GM23338 (cell line): ENCODE measurements around the gene ERVK3-1. TPM values are rescaled to one million over a fixed set of nuclear protein-coding genes. Genes with fewer than 3 reads are reported as not detected.

Experiments
- ATAC-seq: fragments of 200-7000 bp; cut with Tn5 transposase; 3 replicates; pipeline ENCODE4 v1.9.1; 2020
- DNase-seq: peaks from one replicate; pipeline ENCODE4 v3.0.0-alpha.2; 2015; ENCODE audit warnings: low spot score
- H2AFZ ChIP-seq: fragments of 200-600 bp; sonication (generic); 2 replicates; pipeline ENCODE4 v1.8.0; 2016; ENCODE audit warnings: antibody characterized with exemption, mild to moderate bottlenecking, moderate library complexity
- H3F3A ChIP-seq: fragments of 200-600 bp; sonication (generic); replicated peaks from 2 replicates; pipeline ENCODE4 v1.8.0; 2017; ENCODE audit warnings: antibody characterized with exemption, mixed run types, low read depth
- H3K27ac ChIP-seq: fragments of 200-600 bp; sonication (generic); 2 replicates; pipeline ENCODE4 v1.6.1; 2016; ENCODE audit warnings: low read depth
- H3K27me3 ChIP-seq: fragments of 200-600 bp; sonication (generic); 2 replicates; pipeline ENCODE4 v1.8.0; 2016; ENCODE audit warnings: mild to moderate bottlenecking, mixed run types, moderate library complexity; ENCODE audit not compliant: insufficient read depth
- H3K36me3 ChIP-seq: fragments of 200-600 bp; sonication (generic); 2 replicates; pipeline ENCODE4 v1.8.0; 2016; ENCODE audit warnings: mild to moderate bottlenecking; ENCODE audit not compliant: insufficient read depth
- H3K4me1 ChIP-seq: fragments of 200-600 bp; sonication (generic); 2 replicates; pipeline ENCODE4 v1.8.0; 2016; ENCODE audit warnings: mild to moderate bottlenecking, moderate library complexity; ENCODE audit not compliant: insufficient read depth
- H3K4me2 ChIP-seq: fragments of 200-600 bp; sonication (generic); 2 replicates; pipeline ENCODE4 v1.7.1; 2017; ENCODE audit warnings: mixed run types
- H3K4me3 ChIP-seq: fragments of 200-600 bp; sonication (generic); 2 replicates; pipeline ENCODE4 v1.6.1; 2016; ENCODE audit warnings: mixed run types
- H3K79me2 ChIP-seq: fragments of 200-600 bp; sonication (generic); replicated peaks from 2 replicates; pipeline ENCODE4 v1.8.0; 2017; ENCODE audit warnings: mild to moderate bottlenecking; ENCODE audit not compliant: insufficient read depth
- H3K9me2 ChIP-seq: fragments of 200-600 bp; sonication (generic); 2 replicates; pipeline ENCODE4 v1.8.0; 2017; ENCODE audit not compliant: insufficient read depth
- H4K20me1 ChIP-seq: fragments of 200-600 bp; sonication (generic); replicated peaks from 2 replicates; pipeline ENCODE4 v1.8.0; 2017; ENCODE audit warnings: mild to moderate bottlenecking; ENCODE audit not compliant: insufficient read depth
- H3K27ac Mint-ChIP-seq: 2 replicates; pipeline ENCODE4 v1.8.0; 2020; ENCODE audit warnings: inconsistent platforms, mild to moderate bottlenecking, moderate library complexity, mixed read lengths
- H3K27me3 Mint-ChIP-seq: 3 replicates; pipeline ENCODE4 v1.8.0; 2022; ENCODE audit warnings: low read depth, mild to moderate bottlenecking, moderate library complexity, mixed read lengths, inconsistent platforms; ENCODE audit not compliant: insufficient read depth, poor library complexity
- H3K36me3 Mint-ChIP-seq: 3 replicates; pipeline ENCODE4 v1.8.0; 2021; ENCODE audit warnings: low read depth, mild to moderate bottlenecking, inconsistent platforms, moderate library complexity, mixed read lengths
- H3K4me1 Mint-ChIP-seq: 3 replicates; pipeline ENCODE4 v1.8.0; 2020; ENCODE audit warnings: mild to moderate bottlenecking, inconsistent platforms, mixed read lengths
- H3K4me3 Mint-ChIP-seq: 3 replicates; pipeline ENCODE4 v1.8.0; 2021; ENCODE audit warnings: moderate library complexity, mild to moderate bottlenecking, inconsistent platforms, mixed read lengths
- H3K9me3 Mint-ChIP-seq: 3 replicates; pipeline ENCODE4 v1.8.0; 2020; ENCODE audit warnings: moderate library complexity, mild to moderate bottlenecking, inconsistent platforms, mixed read lengths
- CREB1 ChIP-seq: fragments of 250-450 bp; sonication (Bioruptor Pico); IDR thresholded peaks from 2 replicates; pipeline ENCODE4 v1.5.0; 2020; ENCODE audit warnings: low read depth, mild to moderate bottlenecking, moderate library complexity
- POLR2AphosphoS5 ChIP-seq: IDR thresholded peaks from 2 replicates; pipeline ENCODE4 v1.6.1; 2016; ENCODE audit warnings: antibody characterized with exemption, low read depth
- polyA plus RNA-seq: library from polyadenylated mRNA; unstranded; fragments of >200 nt; fragmentation: Nextera tagmentation; extraction: Ambion mirVana; gene quantifications from 2 replicates; pipeline ENCODE4 v1.2.1, GENCODE V29; 2016
- total RNA-seq: library from RNA; depleted of rRNA; stranded (reverse); fragments of >200 nt; shearing (Covaris generic); gene quantifications from 2 replicates; pipeline ENCODE4 v1.2.3, GENCODE V29; 2014
- TF ChIP-seq, protein P1 (sequence below): fragments of 250-450 bp; sonication (Bioruptor Pico); IDR thresholded peaks from 2 replicates; pipeline ENCODE4 v1.5.0; 2020; ENCODE audit warnings: mild to moderate bottlenecking, moderate library complexity

Gene ERVK3-1
- total and polyA plus RNA-seq, 2 experiments from 2014 or later: 34.4 to 66.2 TPM

DNA sequence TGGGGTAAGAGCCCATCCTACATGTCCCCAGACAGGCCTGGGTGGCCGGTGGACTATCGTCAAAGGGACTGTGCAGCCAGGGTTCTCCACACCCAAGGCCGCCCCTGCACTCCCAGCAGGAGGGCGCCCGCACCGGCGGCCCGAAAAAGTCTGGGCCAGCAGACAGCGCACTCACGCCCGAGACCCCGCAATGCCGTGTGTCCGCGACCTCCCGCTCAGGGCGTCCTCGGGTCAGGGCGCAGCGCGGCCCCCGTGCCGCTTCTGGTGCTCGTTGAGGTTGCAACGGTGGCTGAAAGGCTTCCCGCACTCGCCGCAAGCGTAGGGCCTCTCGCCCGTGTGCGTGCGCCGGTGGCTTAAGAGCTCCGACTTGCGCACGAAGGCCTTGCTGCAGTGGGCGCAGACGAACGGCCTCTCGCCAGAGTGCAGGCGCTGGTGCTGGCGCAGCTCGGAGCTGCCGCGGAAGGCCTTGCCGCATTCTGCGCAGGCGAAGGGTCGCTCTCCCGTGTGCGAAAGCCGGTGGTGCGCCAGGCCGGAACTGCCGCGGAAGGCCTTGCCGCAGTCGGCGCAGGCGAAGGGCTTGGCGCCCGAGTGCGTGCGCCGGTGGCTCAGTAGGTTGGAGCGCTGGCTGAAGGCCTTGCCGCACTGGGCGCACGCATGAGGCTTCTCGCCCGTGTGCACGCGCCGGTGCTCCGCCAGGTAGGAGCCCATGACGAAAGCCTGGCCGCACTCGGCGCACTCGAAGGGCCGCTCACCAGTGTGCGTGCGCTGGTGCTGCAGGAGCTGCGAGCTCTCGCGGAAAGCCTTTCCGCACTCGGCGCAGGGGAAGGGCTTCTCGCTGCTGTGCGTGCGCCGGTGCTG lies 51.0 kb downstream of the ERVK3-1 start:
- peak overlapping the region; percentile 90 for H2AFZ ChIP-seq
- no peak overlapping the region for H3K27ac ChIP-seq
- H3K27ac Mint-ChIP-seq: no peak overlapping the region
- H3K79me2 ChIP-seq: no peaks in the 10 kb centered on the region
- no peaks in the 10 kb centered on the region for H3K36me3 ChIP-seq
- H3K36me3 Mint-ChIP-seq: no peaks in the 10 kb centered on the region
- no peaks in the 10 kb centered on the region; the same call in 2 of the 3 replicates for H3K4me1 Mint-ChIP-seq
- TF ChIP-seq POLR2AphosphoS5 (0 out of 2 replicates have a peak, but pooled peaks have one; percentile 15), CREB1 (CRISPR knock-in tag) (no peak)
- TF ChIP-seq, protein P1, sequence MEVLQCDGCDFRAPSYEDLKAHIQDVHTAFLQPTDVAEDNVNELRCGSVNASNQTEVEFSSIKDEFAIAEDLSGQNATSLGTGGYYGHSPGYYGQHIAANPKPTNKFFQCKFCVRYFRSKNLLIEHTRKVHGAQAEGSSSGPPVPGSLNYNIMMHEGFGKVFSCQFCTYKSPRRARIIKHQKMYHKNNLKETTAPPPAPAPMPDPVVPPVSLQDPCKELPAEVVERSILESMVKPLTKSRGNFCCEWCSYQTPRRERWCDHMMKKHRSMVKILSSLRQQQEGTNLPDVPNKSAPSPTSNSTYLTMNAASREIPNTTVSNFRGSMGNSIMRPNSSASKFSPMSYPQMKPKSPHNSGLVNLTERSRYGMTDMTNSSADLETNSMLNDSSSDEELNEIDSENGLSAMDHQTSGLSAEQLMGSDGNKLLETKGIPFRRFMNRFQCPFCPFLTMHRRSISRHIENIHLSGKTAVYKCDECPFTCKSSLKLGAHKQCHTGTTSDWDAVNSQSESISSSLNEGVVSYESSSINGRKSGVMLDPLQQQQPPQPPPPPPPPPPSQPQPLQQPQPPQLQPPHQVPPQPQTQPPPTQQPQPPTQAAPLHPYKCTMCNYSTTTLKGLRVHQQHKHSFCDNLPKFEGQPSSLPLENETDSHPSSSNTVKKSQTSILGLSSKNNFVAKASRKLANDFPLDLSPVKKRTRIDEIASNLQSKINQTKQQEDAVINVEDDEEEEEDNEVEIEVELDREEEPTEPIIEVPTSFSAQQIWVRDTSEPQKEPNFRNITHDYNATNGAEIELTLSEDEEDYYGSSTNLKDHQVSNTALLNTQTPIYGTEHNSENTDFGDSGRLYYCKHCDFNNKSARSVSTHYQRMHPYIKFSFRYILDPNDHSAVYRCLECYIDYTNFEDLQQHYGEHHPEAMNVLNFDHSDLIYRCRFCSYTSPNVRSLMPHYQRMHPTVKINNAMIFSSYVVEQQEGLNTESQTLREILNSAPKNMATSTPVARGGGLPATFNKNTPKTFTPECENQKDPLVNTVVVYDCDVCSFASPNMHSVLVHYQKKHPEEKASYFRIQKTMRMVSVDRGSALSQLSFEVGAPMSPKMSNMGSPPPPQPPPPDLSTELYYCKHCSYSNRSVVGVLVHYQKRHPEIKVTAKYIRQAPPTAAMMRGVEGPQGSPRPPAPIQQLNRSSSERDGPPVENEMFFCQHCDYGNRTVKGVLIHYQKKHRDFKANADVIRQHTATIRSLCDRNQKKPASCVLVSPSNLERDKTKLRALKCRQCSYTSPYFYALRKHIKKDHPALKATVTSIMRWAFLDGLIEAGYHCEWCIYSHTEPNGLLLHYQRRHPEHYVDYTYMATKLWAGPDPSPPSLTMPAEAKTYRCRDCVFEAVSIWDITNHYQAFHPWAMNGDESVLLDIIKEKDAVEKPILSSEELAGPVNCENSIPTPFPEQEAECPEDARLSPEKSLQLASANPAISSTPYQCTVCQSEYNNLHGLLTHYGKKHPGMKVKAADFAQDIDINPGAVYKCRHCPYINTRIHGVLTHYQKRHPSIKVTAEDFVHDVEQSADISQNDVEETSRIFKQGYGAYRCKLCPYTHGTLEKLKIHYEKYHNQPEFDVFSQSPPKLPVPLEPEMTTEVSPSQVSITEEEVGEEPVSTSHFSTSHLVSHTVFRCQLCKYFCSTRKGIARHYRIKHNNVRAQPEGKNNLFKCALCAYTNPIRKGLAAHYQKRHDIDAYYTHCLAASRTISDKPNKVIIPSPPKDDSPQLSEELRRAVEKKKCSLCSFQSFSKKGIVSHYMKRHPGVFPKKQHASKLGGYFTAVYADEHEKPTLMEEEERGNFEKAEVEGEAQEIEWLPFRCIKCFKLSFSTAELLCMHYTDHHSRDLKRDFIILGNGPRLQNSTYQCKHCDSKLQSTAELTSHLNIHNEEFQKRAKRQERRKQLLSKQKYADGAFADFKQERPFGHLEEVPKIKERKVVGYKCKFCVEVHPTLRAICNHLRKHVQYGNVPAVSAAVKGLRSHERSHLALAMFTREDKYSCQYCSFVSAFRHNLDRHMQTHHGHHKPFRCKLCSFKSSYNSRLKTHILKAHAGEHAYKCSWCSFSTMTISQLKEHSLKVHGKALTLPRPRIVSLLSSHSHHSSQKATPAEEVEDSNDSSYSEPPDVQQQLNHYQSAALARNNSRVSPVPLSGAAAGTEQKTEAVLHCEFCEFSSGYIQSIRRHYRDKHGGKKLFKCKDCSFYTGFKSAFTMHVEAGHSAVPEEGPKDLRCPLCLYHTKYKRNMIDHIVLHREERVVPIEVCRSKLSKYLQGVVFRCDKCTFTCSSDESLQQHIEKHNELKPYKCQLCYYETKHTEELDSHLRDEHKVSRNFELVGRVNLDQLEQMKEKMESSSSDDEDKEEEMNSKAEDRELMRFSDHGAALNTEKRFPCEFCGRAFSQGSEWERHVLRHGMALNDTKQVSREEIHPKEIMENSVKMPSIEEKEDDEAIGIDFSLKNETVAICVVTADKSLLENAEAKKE (CRISPR knock-in tag): no peak
- H3K4me3 ChIP-seq: peak overlapping the region; percentile 52
- no peaks in the 10 kb centered on the region; the same call in 1 of the 2 replicates for H3K4me1 ChIP-seq
- H4K20me1 ChIP-seq: no peaks in the 10 kb centered on the region; the same call in 1 of the 2 replicates
- H3K27me3 ChIP-seq: peaks cover 33% of the 10 kb centered on the region
- peaks cover 3% of the 10 kb centered on the region for H3K27me3 Mint-ChIP-seq
- peak overlapping the region; percentile 83 for H3K4me2 ChIP-seq
- ATAC-seq (peak; percentile 59), DNase-seq (peak; percentile 82)
- peak overlapping the region; percentile 14; the same call in 2 of the 3 replicates for H3K4me3 Mint-ChIP-seq
- peaks cover 6% of the 10 kb centered on the region for H3F3A ChIP-seq
- H3K9me3 Mint-ChIP-seq: no peaks in the 10 kb centered on the region
- no peaks in the 10 kb centered on the region for H3K9me2 ChIP-seq
